Activated CD8-positive, alpha-beta memory T cell treated with anti-CD3 and anti-CD28 coated beads, Interleukin-2, amount 10 ng/mL, durations not matched to agents 7 days and 5 days (primary cell): ENCODE results near the gene RCN2. TPM values are rescaled to one million over a fixed set of nuclear protein-coding genes. Genes with fewer than 3 reads are reported as not detected.

Source experiments
- ATAC-seq: fragments of 150-1000 bp; cut with Tn5 transposase; one replicate; pipeline ENCODE4 v1.10.0; 2021; ENCODE audit warnings: moderate library complexity
- CTCF ChIA-PET: fragments of 350-600 bp; sonication (Branson Sonifier 250); formaldehyde crosslinking; loops from one replicate; lab custom pipeline; 2021; ENCODE audit warnings: antibody characterized with exemption; lab: Charles Lee
- DNase-seq: peaks from one replicate; pipeline ENCODE4 v3.0.0-alpha.2; 2020
- H3K27ac Mint-ChIP-seq: one replicate; pipeline ENCODE4 v1.8.0; 2021; ENCODE audit warnings: mild to moderate bottlenecking, mixed read lengths
- H3K27me3 Mint-ChIP-seq: one replicate; pipeline ENCODE4 v1.8.0; 2021; ENCODE audit warnings: mixed read lengths
- H3K36me3 Mint-ChIP-seq: one replicate; pipeline ENCODE4 v1.8.0; 2021; ENCODE audit warnings: mild to moderate bottlenecking, mixed read lengths
- H3K4me1 Mint-ChIP-seq: one replicate; pipeline ENCODE4 v1.8.0; 2021; ENCODE audit warnings: mixed read lengths
- H3K4me3 Mint-ChIP-seq: one replicate; pipeline ENCODE4 v1.8.0; 2021; ENCODE audit warnings: mild to moderate bottlenecking, moderate library complexity, mixed read lengths
- H3K9me3 Mint-ChIP-seq: one replicate; pipeline ENCODE4 v1.8.0; 2022; ENCODE audit warnings: low read depth, mixed read lengths
- total RNA-seq, 2 experiments: library from RNA; stranded (reverse); gene quantifications; one replicate each; pipeline ENCODE4 v1.2.3, GENCODE V29; 2021

The RCN2 gene
- total RNA-seq, 2 experiments from 2014 or later: 22.5 to 28.6 TPM

DNA sequence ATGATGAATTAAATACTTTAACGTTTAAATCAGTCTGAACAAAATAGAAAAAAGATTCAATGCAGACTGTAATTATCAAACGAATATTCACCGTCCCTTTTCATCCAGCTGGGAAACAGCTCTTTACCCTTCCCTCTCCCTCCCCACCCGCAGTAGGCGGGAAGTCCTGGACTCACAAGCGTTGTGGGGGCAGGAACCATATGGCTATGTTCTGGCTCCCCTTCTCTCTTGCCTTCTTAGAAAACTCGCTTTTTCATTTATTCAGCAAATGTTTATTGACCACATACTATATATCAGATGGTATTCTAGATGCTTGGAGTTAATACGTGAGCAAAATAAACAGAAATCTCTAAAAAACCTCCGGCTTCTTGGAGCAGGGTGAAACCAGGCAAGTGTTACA lies 25.7 kb upstream of the RCN2 start:
- Mint-ChIP-seq H3K9me3 (no peaks in the 10 kb centered on the region), H3K27ac (no peak overlapping the region), H3K4me3 (no peak overlapping the region), H3K36me3 (no peaks in the 10 kb centered on the region), H3K4me1 (peaks cover 31% of the 10 kb centered on the region), H3K27me3 (peaks cover 4% of the 10 kb centered on the region)
- no peak for DNase-seq
- ATAC-seq: no peak
- CTCF ChIA-PET: interaction anchor here (0.8 to 1.7 kb wide), 3 partner anchors 24 to 274 kb away, joined by 3 to 7 read pairs (median 4); partner anchors contain the start of gene RCN2

DNA sequence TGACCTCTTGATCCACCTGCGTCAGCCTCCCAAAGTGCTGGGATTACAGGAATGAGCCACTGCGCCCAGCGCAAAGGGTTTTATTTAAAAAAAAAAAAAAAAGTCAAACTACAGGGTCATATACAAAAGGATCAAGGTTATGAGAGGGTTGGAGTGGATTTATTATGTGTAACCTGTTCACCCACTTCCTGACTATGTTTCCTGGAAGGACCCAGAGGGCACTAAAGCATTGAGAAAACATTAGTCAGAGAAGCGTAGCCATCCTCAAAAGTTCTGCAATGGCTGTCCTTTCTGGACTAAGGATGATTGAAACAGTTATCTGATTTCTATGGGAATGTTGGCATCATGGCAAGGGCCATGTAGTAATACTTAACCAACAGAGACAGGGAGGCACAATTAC lies 19.1 kb upstream of the RCN2 start:
- DNase-seq: no peak
- H3K9me3 Mint-ChIP-seq: no peaks in the 10 kb centered on the region
- CTCF ChIA-PET: no interaction called here
- H3K4me3 Mint-ChIP-seq: no peak overlapping the region
- no peak for ATAC-seq
- H3K27me3 Mint-ChIP-seq: peaks cover 4% of the 10 kb centered on the region
- H3K27ac Mint-ChIP-seq: no peak overlapping the region
- H3K36me3 Mint-ChIP-seq: no peaks in the 10 kb centered on the region
- peaks cover 7% of the 10 kb centered on the region for H3K4me1 Mint-ChIP-seq

DNA sequence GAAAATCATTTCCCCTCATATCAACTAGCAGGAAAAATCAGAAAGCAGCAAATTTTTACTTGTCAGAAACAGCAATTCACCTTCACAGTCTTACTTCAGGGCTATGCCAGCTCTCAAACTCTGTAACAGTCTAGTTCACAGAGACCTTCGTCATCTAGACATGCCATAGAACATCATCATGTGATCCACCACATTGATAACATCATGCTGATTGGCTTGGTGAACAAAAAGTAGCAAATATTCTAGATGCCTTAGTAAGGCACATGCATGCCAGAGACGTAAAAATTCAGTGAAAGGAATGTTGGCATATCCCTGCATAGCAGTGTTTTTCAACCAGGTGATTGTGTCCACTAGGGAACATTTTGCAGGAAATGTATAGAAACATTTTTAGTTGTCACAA lies 17.8 kb upstream of the RCN2 start:
- no peak for ATAC-seq
- no peak overlapping the region for H3K4me3 Mint-ChIP-seq
- H3K27ac Mint-ChIP-seq: no peak overlapping the region
- no peak for DNase-seq
- no peaks in the 10 kb centered on the region for H3K36me3 Mint-ChIP-seq
- CTCF ChIA-PET: no interaction called here
- H3K27me3 Mint-ChIP-seq: peaks cover 14% of the 10 kb centered on the region
- peaks cover 7% of the 10 kb centered on the region for H3K4me1 Mint-ChIP-seq
- no peaks in the 10 kb centered on the region for H3K9me3 Mint-ChIP-seq

DNA sequence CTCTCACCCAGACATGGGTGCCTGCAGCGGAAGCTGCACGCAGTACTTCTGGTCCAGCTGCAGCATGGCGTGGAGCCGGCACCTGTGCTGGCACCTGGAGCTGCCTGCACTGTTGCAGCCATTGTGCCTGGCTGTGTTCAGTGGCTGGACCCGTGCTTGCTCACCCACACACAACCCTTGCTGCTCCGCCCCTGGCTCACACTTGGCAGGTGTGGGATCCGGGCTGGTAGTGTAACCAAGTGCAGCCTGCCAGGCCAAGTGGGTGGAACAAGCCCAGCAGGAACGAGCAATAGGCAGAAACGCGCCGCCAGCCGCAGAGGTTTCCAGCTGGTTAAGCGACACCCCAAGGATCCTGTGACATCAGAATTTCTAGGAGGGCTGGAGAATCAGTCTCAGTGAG lies 15.2 kb upstream of the RCN2 start:
- no peak for DNase-seq
- CTCF ChIA-PET: no interaction called here
- H3K36me3 Mint-ChIP-seq: no peaks in the 10 kb centered on the region
- peaks cover 26% of the 10 kb centered on the region for H3K27me3 Mint-ChIP-seq
- H3K4me1 Mint-ChIP-seq: peaks cover 7% of the 10 kb centered on the region
- no peak overlapping the region for H3K4me3 Mint-ChIP-seq
- H3K27ac Mint-ChIP-seq: no peak overlapping the region
- no peaks in the 10 kb centered on the region for H3K9me3 Mint-ChIP-seq
- no peak for ATAC-seq

DNA sequence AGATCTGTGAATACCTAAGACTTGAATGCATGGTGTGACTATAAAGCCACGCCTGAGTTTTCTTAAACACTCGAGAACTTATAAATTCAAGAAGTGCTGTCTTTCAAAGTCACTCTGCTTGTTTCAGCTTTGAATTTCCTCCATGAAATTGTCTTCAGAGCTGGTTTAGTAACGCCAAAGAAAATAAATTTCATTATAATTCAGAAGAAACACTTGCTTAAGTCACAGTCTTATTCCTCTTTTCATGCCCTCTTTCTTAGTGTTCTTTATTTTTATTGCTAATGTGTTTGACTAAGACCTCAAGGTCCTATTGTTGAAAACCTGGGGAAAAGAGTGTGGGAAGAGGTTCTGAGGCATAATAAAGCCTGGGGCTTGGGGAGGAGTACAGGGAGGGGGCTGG lies 3.3 kb upstream of the RCN2 start:
- no peaks in the 10 kb centered on the region for H3K9me3 Mint-ChIP-seq
- DNase-seq (no peak), ATAC-seq (no peak)
- CTCF ChIA-PET: interaction anchor here (1.6 kb wide), 1 partner anchor 23 kb away, joined by 4 read pairs; no protein-coding TSS in a partner anchor
- H3K4me3 Mint-ChIP-seq: no peak overlapping the region
- peaks cover 19% of the 10 kb centered on the region for H3K4me1 Mint-ChIP-seq
- no peak overlapping the region for H3K27ac Mint-ChIP-seq
- H3K36me3 Mint-ChIP-seq: no peaks in the 10 kb centered on the region
- peaks cover 21% of the 10 kb centered on the region for H3K27me3 Mint-ChIP-seq

DNA sequence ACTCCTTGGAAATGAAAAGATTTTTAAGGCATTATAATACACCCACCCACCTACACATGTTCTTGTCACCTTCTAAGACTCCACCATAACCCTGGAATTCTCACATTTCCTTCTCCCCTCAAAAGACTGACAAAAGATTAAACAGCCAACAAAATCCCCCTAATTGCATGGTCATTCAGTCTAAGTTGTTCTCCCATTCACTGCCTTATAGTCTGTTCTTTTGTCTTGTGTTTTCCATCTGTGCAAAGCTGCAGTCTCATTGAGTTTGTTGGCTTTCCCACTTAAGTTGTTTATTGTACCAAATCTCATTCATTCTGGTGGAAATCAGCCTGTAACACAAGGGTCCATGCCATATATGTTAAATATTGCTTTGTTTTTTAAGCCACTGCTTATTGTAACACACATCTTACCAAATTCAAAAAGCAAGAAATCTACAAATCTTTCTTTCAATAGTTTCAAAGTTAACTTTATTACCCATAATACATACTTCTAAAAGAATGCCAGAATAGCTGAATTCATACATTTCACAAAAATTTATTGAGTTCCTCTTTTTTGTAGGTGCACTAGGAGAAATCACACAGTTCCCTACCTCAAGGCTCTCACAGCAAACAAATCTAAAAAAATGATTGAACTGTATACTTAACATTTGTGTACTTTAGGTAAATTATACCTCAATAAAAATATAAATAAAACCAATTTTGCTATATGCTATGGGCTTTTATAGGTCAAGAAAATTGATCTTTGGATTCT lies 2.4 kb upstream of the RCN2 start:
- Mint-ChIP-seq H3K27me3 (peaks cover 18% of the 10 kb centered on the region), H3K27ac (no peak overlapping the region), H3K4me3 (no peak overlapping the region), H3K9me3 (no peaks in the 10 kb centered on the region), H3K4me1 (peaks cover 26% of the 10 kb centered on the region), H3K36me3 (peaks cover 4% of the 10 kb centered on the region)
- ATAC-seq (no peak), DNase-seq (no peak)
- CTCF ChIA-PET: interaction anchor here (1.4 to 1.6 kb wide), 2 partner anchors 22 to 23 kb away, joined by 4 read pairs; no protein-coding TSS in a partner anchor

DNA sequence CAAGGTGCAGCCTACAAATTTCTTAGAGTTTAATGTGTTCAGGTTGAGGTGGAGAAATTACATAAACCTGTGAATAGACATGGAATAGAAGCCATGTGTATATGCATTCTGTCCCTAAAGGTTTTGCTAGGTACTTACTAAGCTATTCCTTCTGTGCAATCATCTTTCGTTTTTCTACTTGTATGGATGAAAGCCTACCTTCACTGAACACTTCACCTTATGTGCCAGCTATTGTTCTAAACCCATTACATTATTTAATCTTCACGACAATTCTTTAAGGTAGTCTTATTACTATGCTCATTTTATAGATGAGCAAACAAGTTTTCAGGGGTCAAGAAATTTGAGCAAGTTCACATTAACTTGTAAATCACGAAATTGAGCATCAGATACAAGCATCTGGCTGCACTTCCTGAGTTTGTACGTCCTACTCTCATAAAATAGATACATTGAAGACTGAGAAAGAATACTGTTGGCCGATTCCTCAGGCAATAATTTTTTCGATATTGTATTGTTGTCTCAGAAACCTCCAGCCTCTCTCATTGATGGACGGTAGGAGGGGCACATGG lies 635 bp upstream of the RCN2 start:
- Mint-ChIP-seq H3K36me3 (peaks cover 13% of the 10 kb centered on the region), H3K4me1 (peaks cover 37% of the 10 kb centered on the region), H3K4me3 (peak overlapping the region; percentile 82), H3K27me3 (peaks cover 9% of the 10 kb centered on the region), H3K9me3 (no peaks in the 10 kb centered on the region), H3K27ac (peak overlapping the region; percentile 81)
- no peak for DNase-seq
- CTCF ChIA-PET: interaction anchor here (1.1 to 2.1 kb wide), 2 partner anchors 93 to 612 kb away, joined by 4 to 10 read pairs; no protein-coding TSS in a partner anchor
- no peak for ATAC-seq

DNA sequence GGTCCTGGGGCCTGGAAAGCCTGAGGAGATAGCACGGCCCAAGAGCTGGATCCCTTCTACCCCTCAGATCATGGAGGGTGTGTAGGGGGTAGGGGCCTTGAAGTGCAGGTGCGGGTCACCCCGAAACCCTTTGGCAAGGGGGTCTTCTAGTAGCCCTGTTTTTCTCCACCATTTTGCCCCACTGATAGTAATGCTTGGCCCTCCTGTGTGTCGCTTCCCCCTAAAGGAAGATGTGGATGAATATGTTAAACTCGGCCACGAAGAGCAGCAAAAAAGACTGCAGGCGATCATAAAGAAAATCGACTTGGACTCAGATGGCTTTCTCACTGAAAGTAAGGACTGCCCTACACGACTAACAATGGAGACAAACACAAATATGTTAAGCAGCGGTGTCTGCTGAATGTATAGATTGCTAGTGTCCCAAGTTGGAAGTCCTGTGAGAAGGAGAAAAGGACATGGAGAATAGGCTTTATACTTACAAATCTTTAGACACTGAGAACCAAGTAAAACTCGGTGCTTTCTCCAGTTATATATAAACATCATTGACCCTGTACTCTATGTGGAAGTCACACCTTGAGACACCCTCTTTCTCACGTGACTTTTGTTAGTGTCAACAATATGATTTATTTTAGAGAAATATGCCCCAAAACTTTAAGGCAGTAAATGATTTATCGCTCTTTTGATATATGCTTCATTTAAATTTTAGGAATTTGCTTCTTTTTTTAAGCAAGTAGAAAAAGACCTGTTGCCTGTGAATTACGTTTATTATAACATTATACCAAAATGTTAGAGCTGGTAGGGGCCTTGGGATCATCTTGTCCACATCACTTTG lies 802 bp downstream of the RCN2 start:
- Mint-ChIP-seq H3K36me3 (peaks cover 23% of the 10 kb centered on the region), H3K4me1 (peaks cover 43% of the 10 kb centered on the region), H3K27me3 (no peaks in the 10 kb centered on the region), H3K27ac (peak overlapping the region; percentile 87), H3K4me3 (peak overlapping the region; percentile 82), H3K9me3 (no peaks in the 10 kb centered on the region)
- CTCF ChIA-PET: interaction anchor here (1.4 to 2.1 kb wide), 4 partner anchors 9 to 611 kb away, joined by 4 to 10 read pairs (median 6); partner anchors contain the start of gene SCAPER
- no peak for DNase-seq
- no peak for ATAC-seq

DNA sequence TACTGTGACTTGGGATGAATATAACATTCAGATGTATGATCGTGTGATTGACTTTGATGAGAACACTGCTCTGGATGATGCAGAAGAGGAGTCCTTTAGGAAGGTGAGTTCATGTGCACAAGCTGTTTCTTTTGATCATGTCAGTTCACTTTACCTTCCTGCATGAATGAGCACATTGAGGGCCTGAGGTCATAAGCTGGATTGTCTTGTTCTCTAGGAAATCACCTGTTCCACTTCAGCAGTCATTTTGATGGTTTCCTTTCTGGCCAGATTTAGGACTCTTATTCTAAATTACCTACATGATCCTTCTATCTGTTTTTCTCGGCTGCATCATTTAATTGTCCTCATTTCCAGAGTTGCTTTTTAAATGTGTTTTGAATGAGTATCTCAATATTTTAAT lies 4.1 kb downstream of the RCN2 start:
- CTCF ChIA-PET: interaction anchor here (0.6 to 1.5 kb wide), 3 partner anchors 88 to 157 kb away, joined by 3 to 4 read pairs (median 4); no protein-coding TSS in a partner anchor

DNA sequence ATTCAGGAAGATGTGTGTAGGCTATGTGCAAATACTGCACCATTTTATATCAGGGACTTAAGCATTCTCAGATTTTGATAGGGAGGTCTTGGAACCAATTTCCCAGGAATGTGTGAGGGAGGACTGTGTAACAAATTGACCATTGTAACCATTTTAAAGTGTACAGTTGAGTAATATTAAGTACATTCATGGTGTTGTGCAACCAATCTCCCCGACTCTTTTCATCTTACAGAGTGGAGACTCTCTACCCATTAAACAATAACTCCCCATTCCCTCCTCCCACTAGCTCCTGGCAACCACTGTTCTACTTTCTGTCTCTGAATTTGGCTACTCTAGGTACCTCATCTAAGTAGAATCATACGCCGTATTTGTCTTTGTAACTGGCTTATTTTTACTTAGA lies 5.1 kb downstream of the RCN2 start:
- H3K27me3 Mint-ChIP-seq: no peaks in the 10 kb centered on the region
- H3K4me1 Mint-ChIP-seq: peaks cover 44% of the 10 kb centered on the region
- ATAC-seq: no peak
- H3K9me3 Mint-ChIP-seq: no peaks in the 10 kb centered on the region
- peaks cover 26% of the 10 kb centered on the region for H3K36me3 Mint-ChIP-seq
- H3K27ac Mint-ChIP-seq: no peak overlapping the region
- CTCF ChIA-PET: interaction anchor here (0.6 kb wide), 1 partner anchor 14 kb away, joined by 4 read pairs; no protein-coding TSS in a partner anchor
- DNase-seq: no peak
- no peak overlapping the region for H3K4me3 Mint-ChIP-seq

More for the DNA sequence above, 4.1 kb downstream of the RCN2 start:
- no peaks in the 10 kb centered on the region for H3K9me3 Mint-ChIP-seq
- DNase-seq (no peak), ATAC-seq (no peak)
- H3K27ac Mint-ChIP-seq: no peak overlapping the region
- peaks cover 26% of the 10 kb centered on the region for H3K36me3 Mint-ChIP-seq
- peaks cover 49% of the 10 kb centered on the region for H3K4me1 Mint-ChIP-seq
- H3K27me3 Mint-ChIP-seq: no peaks in the 10 kb centered on the region
- H3K4me3 Mint-ChIP-seq: no peak overlapping the region

DNA sequence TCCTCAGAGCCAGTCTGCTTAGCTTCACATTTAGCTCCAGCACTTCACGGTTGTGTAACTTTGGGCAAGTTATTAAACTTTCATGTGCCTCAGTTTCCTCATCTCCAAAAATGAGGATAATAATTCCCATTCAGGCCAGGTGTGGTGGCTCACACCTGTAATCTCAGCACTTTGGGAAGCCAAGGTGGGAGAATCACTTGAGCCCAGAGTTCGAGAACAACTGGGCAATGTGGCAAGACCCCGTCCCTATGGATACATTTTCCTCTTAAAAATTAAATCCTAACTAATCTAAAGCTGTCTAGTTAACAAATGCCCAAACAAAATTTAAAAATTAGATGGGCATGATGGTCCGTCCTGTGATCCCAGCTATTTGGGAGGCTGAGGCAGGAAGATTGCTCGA lies 7.2 kb downstream of the RCN2 start:
- Mint-ChIP-seq H3K27me3 (no peaks in the 10 kb centered on the region), H3K4me3 (no peak overlapping the region), H3K27ac (no peak overlapping the region), H3K4me1 (peaks cover 27% of the 10 kb centered on the region), H3K36me3 (peaks cover 28% of the 10 kb centered on the region), H3K9me3 (no peaks in the 10 kb centered on the region)
- no peak for DNase-seq
- no peak for ATAC-seq
- CTCF ChIA-PET: interaction anchor here (2.6 kb wide), 1 partner anchor 35 kb away, joined by 7 read pairs; no protein-coding TSS in a partner anchor

DNA sequence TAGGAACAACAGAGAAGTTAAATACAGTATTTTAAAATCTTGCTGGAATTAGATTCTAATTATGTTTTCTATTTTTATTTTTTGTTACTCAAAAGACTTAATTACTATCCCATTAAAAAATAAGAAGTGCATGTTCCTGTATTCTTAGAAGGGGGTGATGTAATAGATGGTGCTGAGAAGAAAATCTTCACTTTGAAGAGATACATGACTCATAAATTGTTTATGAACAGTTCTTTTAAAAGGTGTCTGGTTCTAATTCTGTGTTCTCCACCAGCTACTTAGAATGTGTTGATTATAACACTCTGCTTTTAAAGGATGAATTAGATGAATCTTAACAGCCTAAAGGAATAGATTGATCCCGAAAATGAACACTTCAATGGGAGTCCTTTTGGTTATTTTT lies 8.2 kb downstream of the RCN2 start:
- Mint-ChIP-seq H3K9me3 (no peaks in the 10 kb centered on the region), H3K4me3 (no peak overlapping the region), H3K4me1 (peaks cover 25% of the 10 kb centered on the region), H3K27me3 (no peaks in the 10 kb centered on the region), H3K36me3 (peaks cover 33% of the 10 kb centered on the region), H3K27ac (no peak overlapping the region)
- no peak for DNase-seq
- no peak for ATAC-seq
- CTCF ChIA-PET: interaction anchor here (2.6 kb wide), 1 partner anchor 34 kb away, joined by 7 read pairs; no protein-coding TSS in a partner anchor

DNA sequence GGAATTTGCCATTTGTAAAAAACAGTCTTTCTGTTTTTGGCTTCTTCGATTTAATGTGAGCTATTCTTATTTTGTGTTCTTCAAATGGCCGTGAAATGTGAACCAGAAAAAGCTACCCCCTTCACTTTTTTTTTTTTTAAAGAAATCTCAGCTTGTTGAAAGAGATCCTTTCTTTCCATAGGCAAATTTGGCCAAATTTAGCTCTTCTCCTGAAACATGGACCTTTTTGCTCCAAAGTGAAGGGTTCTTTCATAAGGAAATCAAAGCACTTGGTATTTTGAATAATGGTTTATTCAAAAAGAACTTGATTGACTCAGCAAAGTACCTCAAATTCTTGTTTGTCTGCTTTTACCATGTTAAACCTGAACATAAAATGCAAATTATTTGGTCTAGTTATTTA lies 10.1 kb downstream of the RCN2 start:
- peaks cover 12% of the 10 kb centered on the region for H3K4me1 Mint-ChIP-seq
- H3K4me3 Mint-ChIP-seq: no peak overlapping the region
- ATAC-seq (no peak), DNase-seq (no peak)
- H3K9me3 Mint-ChIP-seq: no peaks in the 10 kb centered on the region
- H3K27me3 Mint-ChIP-seq: no peaks in the 10 kb centered on the region
- H3K27ac Mint-ChIP-seq: no peak overlapping the region
- peaks cover 31% of the 10 kb centered on the region for H3K36me3 Mint-ChIP-seq
- CTCF ChIA-PET: interaction anchor here (0.9 to 1.5 kb wide), 6 partner anchors 9 to 108 kb away, joined by 3 to 7 read pairs (median 4); no protein-coding TSS in a partner anchor
